Activated CD4-positive, alpha-beta T cell treated with anti-CD3 and anti-CD28 coated beads for 36 hours (primary cell): ENCODE measurements around the gene HES3. TPM values are rescaled to one million over a fixed set of nuclear protein-coding genes. Genes with fewer than 3 reads are reported as not detected.
"Not testable (repeated sequence)": the region's sequence is repeated elsewhere in the genome, so short reads cannot be mapped to it uniquely, and the experiment has no call there.

Source experiments
- ATAC-seq: fragments of 200-7000 bp; cut with Tn5 transposase; one replicate; pipeline ENCODE4 v1.10.0; 2021; ENCODE audit warnings: mild to moderate bottlenecking, moderate library complexity
- CTCF ChIA-PET: fragments of 350-600 bp; sonication (Branson Sonifier 250); formaldehyde crosslinking; loops from one replicate; lab custom pipeline; 2021; ENCODE audit warnings: antibody characterized with exemption; lab: Charles Lee
- POLR2A ChIA-PET: fragments of 350-600 bp; sonication (Branson Sonifier 250); formaldehyde crosslinking; loops from one replicate; lab custom pipeline; 2021; ENCODE audit warnings: antibody characterized with exemption, inconsistent platforms; lab: Charles Lee
- DNase-seq: peaks from one replicate; pipeline ENCODE4 v3.0.0-alpha.2; 2020
- H3K27ac Mint-ChIP-seq: one replicate; pipeline ENCODE4 v1.8.0; 2021; ENCODE audit warnings: mixed read lengths
- H3K27me3 Mint-ChIP-seq: one replicate; pipeline ENCODE4 v1.8.0; 2021; ENCODE audit warnings: mixed read lengths
- H3K36me3 Mint-ChIP-seq: one replicate; pipeline ENCODE4 v1.8.0; 2021; ENCODE audit warnings: low read depth, mixed read lengths
- H3K4me1 Mint-ChIP-seq: one replicate; pipeline ENCODE4 v1.8.0; 2021; ENCODE audit warnings: mixed read lengths
- H3K4me3 Mint-ChIP-seq: one replicate; pipeline ENCODE4 v1.8.0; 2021; ENCODE audit warnings: mild to moderate bottlenecking, moderate library complexity, mixed read lengths
- H3K9me3 Mint-ChIP-seq: one replicate; pipeline ENCODE4 v1.8.0; 2021; ENCODE audit warnings: low read depth, mixed read lengths
- intact Hi-C, 2 experiments: fragments of 100-400 bp; cut with DNase I in 1 of 2; cut with micrococcal nuclease in 1 of 2; formaldehyde crosslinking; loops; one replicate each; pipeline versions ENCODE4 v1.14.2 to v1.15.1; 2022 to 2024; cut with DNase I, micrococcal nuclease
- total RNA-seq, 2 experiments: library from RNA; stranded (reverse); gene quantifications; one replicate each; pipeline ENCODE4 v1.2.3, GENCODE V29; 2021

The HES3 gene
- total RNA-seq, 2 experiments from 2014 or later: not detected

DNA sequence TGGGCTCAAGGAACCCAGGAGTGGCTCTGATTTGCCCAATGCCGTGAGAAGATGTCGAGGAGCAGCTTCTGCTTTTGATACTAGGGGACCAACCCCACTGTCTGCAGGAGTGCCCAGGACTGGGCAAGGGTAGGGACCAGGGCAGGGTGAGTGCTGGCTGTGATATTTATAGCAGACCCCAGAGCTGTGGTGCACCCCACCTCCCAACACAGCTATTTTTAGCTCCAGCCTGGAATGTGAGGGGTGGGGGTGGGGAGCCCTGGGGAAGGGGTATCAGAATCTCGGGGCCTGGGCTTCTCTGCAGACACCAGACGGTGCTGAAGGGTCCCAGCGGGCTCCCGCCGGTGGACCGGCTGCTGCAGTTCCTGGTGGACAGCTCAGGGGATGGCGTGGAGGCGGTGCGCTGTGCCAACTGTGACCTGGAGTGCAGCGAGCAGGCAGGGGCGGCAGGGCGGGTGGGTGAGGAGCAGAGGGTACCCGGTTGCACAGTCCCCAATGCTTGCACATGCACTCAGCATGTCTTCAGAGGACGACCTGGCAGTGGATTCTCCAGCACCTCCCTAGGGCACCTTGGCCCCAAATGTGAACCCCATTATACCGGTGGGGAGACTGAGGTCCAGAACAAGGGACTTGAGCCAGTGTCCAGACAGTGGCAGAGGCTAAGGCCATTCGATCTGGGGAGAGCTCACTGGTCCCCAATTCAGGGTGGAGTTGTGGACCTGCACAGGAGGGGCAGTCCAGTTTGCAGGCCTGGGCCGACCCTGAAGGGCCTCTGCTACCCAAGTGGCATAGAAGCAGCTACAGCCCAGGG is 36.7 kb upstream of the HES3 start:
- ATAC-seq (no peak), DNase-seq (no peak)
- Mint-ChIP-seq H3K9me3 (no peaks in the 10 kb centered on the region), H3K27ac (no peak overlapping the region), H3K4me3 (peak overlapping the region; percentile 77), H3K36me3 (no peaks in the 10 kb centered on the region), H3K4me1 (peaks cover 3% of the 10 kb centered on the region), H3K27me3 (peaks cover 8% of the 10 kb centered on the region)
- ChIA-PET POLR2A (interaction anchor here (0.9 to 1.1 kb wide), 2 partner anchors 21 to 28 kb away, joined by 3 to 4 read pairs; no protein-coding TSS in a partner anchor), CTCF (interaction anchor here (0.7 to 1.8 kb wide), 7 partner anchors 22 to 39 kb away, joined by 3 to 5 read pairs (median 4); no protein-coding TSS in a partner anchor)
- intact Hi-C loops: no loop called here

GRCh38 chr1:6207921-6208320 is 36.1 kb upstream of the HES3 start:
- Mint-ChIP-seq H3K4me1 (peaks cover 3% of the 10 kb centered on the region), H3K9me3 (no peaks in the 10 kb centered on the region), H3K36me3 (no peaks in the 10 kb centered on the region), H3K4me3 (no peak overlapping the region), H3K27ac (no peak overlapping the region), H3K27me3 (peaks cover 11% of the 10 kb centered on the region)
- DNase-seq (no peak), ATAC-seq (no peak)
- CTCF ChIA-PET: interaction anchor here (1.1 to 1.4 kb wide), 3 partner anchors 23 to 199 kb away, joined by 3 to 4 read pairs (median 3); no protein-coding TSS in a partner anchor
- POLR2A ChIA-PET: interaction anchor here (0.7 kb wide), 2 partner anchors 27 to 341 kb away, joined by 3 to 6 read pairs; no protein-coding TSS in a partner anchor
- intact Hi-C loops: no loop called here

DNA sequence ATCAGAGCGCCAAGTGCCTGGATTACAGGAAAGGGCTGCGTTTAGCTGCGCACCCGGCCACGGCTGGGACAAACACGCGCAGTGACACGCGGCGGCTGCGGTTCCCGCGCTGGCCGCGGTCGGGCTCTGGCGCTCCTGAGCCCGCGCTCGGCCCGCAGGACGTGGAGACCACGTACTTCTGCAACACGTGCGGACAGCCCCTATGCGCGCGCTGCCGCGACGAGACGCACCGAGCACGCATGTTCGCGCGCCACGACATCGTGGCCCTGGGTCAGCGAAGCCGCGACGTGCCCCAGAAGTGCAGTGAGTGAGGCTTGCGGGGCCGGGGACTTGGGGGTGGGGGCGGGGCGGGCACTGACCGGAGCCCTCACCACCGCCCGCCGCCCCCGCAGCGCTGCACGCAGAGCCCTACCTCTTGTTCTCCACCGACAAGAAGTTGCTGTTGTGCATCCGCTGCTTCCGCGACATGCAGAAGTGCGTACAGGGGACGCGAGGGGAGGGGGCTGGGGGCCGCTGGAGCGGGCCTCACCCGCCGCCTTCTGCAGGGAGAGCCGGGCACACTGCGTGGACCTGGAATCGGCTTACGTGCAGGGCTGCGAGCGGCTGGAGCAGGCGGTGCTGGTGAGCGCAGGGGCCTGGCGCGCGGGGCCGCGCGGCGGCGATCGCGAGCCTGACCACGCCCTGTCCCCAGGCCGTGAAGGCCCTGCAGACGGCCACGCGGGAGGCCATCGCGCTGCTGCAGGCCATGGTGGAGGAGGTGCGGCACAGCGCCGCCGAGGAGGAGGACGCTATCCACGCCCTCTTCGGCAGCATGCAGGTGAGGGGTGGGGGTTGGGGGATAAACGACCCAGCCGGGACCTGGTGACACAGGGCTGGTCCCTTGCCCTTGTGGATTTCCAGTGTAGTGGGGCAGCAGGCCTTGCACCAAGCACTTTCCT is 35.0 kb upstream of the HES3 start:
- no peaks in the 10 kb centered on the region for H3K36me3 Mint-ChIP-seq
- peaks cover 11% of the 10 kb centered on the region for H3K27me3 Mint-ChIP-seq

DNA sequence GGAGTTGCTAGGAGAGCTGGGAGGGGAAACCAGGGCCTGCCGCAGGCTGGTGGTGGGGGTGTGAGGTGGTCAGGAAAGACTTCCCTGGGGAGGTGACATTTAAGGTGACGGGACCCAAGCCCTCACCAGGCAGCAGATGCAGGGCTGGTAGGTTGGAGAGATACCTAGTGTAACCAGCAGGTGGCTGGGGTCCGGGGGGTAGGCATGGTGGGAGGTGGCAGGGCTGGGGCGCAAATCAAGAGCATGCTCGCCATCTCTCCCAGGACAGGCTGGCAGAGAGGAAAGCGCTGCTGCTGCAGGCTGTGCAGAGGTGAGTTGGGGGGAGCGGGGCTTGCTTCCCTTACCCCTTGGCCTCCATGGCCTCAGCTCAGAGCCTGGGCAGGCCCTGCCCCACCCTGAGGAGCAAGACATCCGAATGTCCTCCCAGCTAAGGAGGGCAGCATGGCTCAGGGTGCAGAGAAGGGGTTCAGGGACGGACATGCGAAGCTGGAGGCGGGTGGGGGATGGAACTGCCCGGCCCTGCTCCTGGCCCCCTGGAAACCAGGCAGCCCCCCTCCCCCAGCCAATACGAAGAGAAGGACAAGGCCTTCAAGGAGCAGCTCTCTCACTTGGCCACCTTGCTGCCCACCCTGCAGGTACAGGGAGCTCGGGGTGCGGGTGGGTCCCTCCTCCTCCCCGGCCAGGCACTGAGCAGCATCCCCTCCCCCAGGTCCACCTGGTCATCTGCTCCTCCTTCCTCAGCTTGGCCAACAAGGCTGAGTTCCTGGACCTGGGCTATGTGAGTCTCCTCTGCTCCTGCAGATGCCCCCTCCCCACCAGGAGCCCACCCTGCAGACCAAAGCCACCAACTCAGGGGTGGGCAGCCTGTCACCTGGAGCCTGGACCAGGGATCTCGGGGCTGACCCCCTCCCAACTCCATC is 34.1 kb upstream of the HES3 start:
- POLR2A ChIA-PET: interaction anchor here (0.6 kb wide), 1 partner anchor 61 kb away, joined by 4 read pairs; no protein-coding TSS in a partner anchor
- H3K36me3 Mint-ChIP-seq: no peaks in the 10 kb centered on the region
- H3K27ac Mint-ChIP-seq: no peak overlapping the region
- intact Hi-C loops: no loop called here
- DNase-seq (peak; percentile 53), ATAC-seq (no peak)
- no peaks in the 10 kb centered on the region for H3K9me3 Mint-ChIP-seq
- peaks cover 11% of the 10 kb centered on the region for H3K27me3 Mint-ChIP-seq
- peak overlapping the region; percentile 26 for H3K4me3 Mint-ChIP-seq
- CTCF ChIA-PET: no interaction called here
- H3K4me1 Mint-ChIP-seq: peaks cover 3% of the 10 kb centered on the region

More for the DNA sequence above, 35.0 kb upstream of the HES3 start:
- Mint-ChIP-seq H3K27ac (no peak overlapping the region), H3K9me3 (no peaks in the 10 kb centered on the region), H3K4me3 (peak overlapping the region; percentile 26), H3K4me1 (peaks cover 3% of the 10 kb centered on the region)
- ChIA-PET POLR2A (interaction anchor here (0.7 kb wide), 2 partner anchors 26 to 340 kb away, joined by 3 to 6 read pairs; no protein-coding TSS in a partner anchor), CTCF (interaction anchor here (1.1 to 1.4 kb wide), 2 partner anchors 29 to 197 kb away, joined by 3 to 4 read pairs; no protein-coding TSS in a partner anchor)
- ATAC-seq (peak; percentile 10), DNase-seq (peak; percentile 55)
- intact Hi-C loops: no loop called here

- Mint-ChIP-seq H3K27me3 (peaks cover 14% of the 10 kb centered on the region), H3K4me1 (peaks cover 3% of the 10 kb centered on the region), H3K9me3 (no peaks in the 10 kb centered on the region), H3K4me3 (no peak overlapping the region), H3K36me3 (no peaks in the 10 kb centered on the region), H3K27ac (no peak overlapping the region)
- ChIA-PET POLR2A (interaction anchor here (0.6 kb wide), 1 partner anchor 62 kb away, joined by 4 read pairs; no protein-coding TSS in a partner anchor), CTCF (no interaction called here)
- no peak for ATAC-seq
- DNase-seq: no peak
- intact Hi-C loops: no loop called here
Observed at GRCh38 chr1:6210591-6211355, 33.2 kb upstream of the HES3 start.

DNA sequence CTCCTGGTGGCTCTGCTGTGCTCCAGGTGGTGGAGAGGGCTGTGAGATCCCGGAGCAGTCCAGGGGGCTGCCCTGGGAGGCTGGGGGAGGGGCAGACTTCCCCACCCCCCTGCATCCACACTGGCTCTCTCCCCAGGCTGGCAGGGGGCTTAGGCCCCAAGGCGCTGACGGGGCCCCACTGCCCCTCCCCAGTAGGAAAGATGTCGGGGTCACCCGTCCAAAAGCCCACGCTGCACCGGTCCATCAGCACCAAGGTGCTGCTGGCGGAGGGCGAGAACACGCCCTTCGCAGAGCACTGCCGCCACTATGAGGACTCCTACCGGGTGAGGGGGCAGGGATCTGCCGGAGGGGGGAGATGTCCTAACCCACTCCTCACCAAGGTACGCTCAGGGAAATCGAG is 32.2 kb upstream of the HES3 start:
- intact Hi-C loops: no loop called here
- CTCF ChIA-PET: interaction anchor here (0.5 kb wide), 1 partner anchor 76 kb away, joined by 3 read pairs; no protein-coding TSS in a partner anchor
- Mint-ChIP-seq H3K4me3 (no peak overlapping the region), H3K9me3 (no peaks in the 10 kb centered on the region), H3K36me3 (no peaks in the 10 kb centered on the region), H3K4me1 (peaks cover 3% of the 10 kb centered on the region), H3K27me3 (peaks cover 14% of the 10 kb centered on the region), H3K27ac (no peak overlapping the region)
- ATAC-seq: no peak
- DNase-seq: no peak
- POLR2A ChIA-PET: no interaction called here

- POLR2A ChIA-PET: no interaction called here
- intact Hi-C loops: no loop called here
- Mint-ChIP-seq H3K27me3 (peaks cover 14% of the 10 kb centered on the region), H3K4me3 (no peak overlapping the region), H3K9me3 (no peaks in the 10 kb centered on the region), H3K27ac (no peak overlapping the region), H3K36me3 (no peaks in the 10 kb centered on the region), H3K4me1 (peaks cover 3% of the 10 kb centered on the region)
- no peak for ATAC-seq
- no peak for DNase-seq
- CTCF ChIA-PET: interaction anchor here (0.5 kb wide), 1 partner anchor 76 kb away, joined by 3 read pairs; no protein-coding TSS in a partner anchor
Observed at GRCh38 chr1:6212193-6212959, 31.6 kb upstream of the HES3 start.

GRCh38 chr1:6218375-6219164 is 25.4 kb upstream of the HES3 start:
- no peaks in the 10 kb centered on the region for H3K4me1 Mint-ChIP-seq
- CTCF ChIA-PET: interaction anchor here (0.6 to 1.9 kb wide), 2 partner anchors 14 to 204 kb away, joined by 3 to 5 read pairs; no protein-coding TSS in a partner anchor
- POLR2A ChIA-PET: no interaction called here
- no peak for ATAC-seq
- intact Hi-C loops: no loop called here
- peaks cover 15% of the 10 kb centered on the region for H3K36me3 Mint-ChIP-seq
- DNase-seq: no peak
- no peak overlapping the region for H3K4me3 Mint-ChIP-seq
- no peaks in the 10 kb centered on the region for H3K9me3 Mint-ChIP-seq
- H3K27me3 Mint-ChIP-seq: peaks cover 2% of the 10 kb centered on the region
- no peak overlapping the region for H3K27ac Mint-ChIP-seq

DNA sequence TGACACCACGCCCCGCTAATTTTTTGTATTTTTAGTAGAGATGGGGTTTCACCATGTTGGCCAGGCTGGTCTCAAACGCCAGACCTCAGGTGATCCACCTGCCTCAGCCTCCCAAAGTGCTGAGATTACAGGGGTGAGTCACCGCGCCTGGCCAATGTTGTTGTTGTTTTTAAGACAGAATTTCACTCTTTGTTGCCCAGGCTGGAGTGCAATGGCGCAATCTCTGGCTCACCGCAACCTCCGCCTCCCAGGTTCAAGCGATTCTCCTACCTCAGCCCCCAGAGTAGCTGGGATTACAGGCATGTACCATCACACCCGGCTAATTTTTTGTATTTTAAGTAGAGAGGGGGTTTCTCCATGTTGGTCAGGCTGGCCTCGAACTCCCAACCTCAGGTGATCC is 24.3 kb upstream of the HES3 start:
- H3K4me3 Mint-ChIP-seq, CTCF ChIA-PET, intact Hi-C loops, H3K27me3 Mint-ChIP-seq, H3K27ac Mint-ChIP-seq, H3K4me1 Mint-ChIP-seq, DNase-seq, H3K9me3 Mint-ChIP-seq, ATAC-seq: not testable (repeated sequence)
- POLR2A ChIA-PET: interaction anchor here (0.6 kb wide), 1 partner anchor 9 kb away, joined by 3 read pairs; no protein-coding TSS in a partner anchor
- peaks cover 25% of the 10 kb centered on the region for H3K36me3 Mint-ChIP-seq
